ENCODE data around the gene SARDH. TPM values are rescaled to one million over a fixed set of nuclear protein-coding genes. Genes with fewer than 3 reads are reported as not detected.
"Not testable (repeated sequence)": the region's sequence is repeated elsewhere in the genome, so short reads cannot be mapped to it uniquely, and the experiment has no call there.

Gene SARDH
- total RNA-seq, 1 donor from 2014 or later: 1.3 TPM

GRCh38 chr9:133627341-133627740 is 110.8 kb downstream of the SARDH start:
- intact Hi-C loops (cut with DNase I): no loop called here
- TF ChIP-seq CTCF (IDR thresholded peaks at IDR 0.05): no peak
- no peaks in the 10 kb centered on the region for H3K36me3 ChIP-seq
- no peak for DNase-seq (ENCODE audit: low spot score in 2 of 2)
- no peak overlapping the region for H3K27ac ChIP-seq
- H3K27me3 ChIP-seq: no peaks in the 10 kb centered on the region
- H3K4me3 ChIP-seq: no peak overlapping the region
- no peaks in the 10 kb centered on the region for H3K4me1 ChIP-seq
- H3K9me3 ChIP-seq: peaks cover 0 to 13% of the 10 kb centered on the region in 2 donors

- H3K4me1 ChIP-seq; H3K36me3 ChIP-seq; intact Hi-C loops (cut with DNase I); H3K27ac ChIP-seq; H3K27me3 ChIP-seq; DNase-seq (ENCODE audit: low spot score in 2 of 2); H3K4me3 ChIP-seq: not testable (repeated sequence)
- peaks cover 0 to 13% of the 10 kb centered on the region in 2 donors for H3K9me3 ChIP-seq
These were observed 112.1 kb downstream of the SARDH start for GRCh38 chr9:133626008-133626407.

- peaks cover 0 to 13% of the 10 kb centered on the region in 2 donors for H3K9me3 ChIP-seq
- intact Hi-C loops (cut with DNase I): no loop called here
- H3K36me3 ChIP-seq: no peaks in the 10 kb centered on the region
- no peaks in the 10 kb centered on the region for H3K4me1 ChIP-seq
- DNase-seq (ENCODE audit: low spot score in 2 of 2): no peak
- no peaks in the 10 kb centered on the region for H3K27me3 ChIP-seq
- no peak overlapping the region for H3K27ac ChIP-seq
- TF ChIP-seq CTCF (IDR thresholded peaks at IDR 0.05): no peak
- H3K4me3 ChIP-seq: no peak overlapping the region
These were observed 115.6 kb downstream of the SARDH start for GRCh38 chr9:133622555-133622954.

- intact Hi-C loops (cut with DNase I): no loop called here
- H3K4me3 ChIP-seq: no peak overlapping the region
- no peak for TF ChIP-seq CTCF (IDR thresholded peaks at IDR 0.05)
- H3K27me3 ChIP-seq: no peaks in the 10 kb centered on the region
- H3K36me3 ChIP-seq: no peaks in the 10 kb centered on the region
- H3K4me1 ChIP-seq: no peaks in the 10 kb centered on the region
- no peak overlapping the region for H3K27ac ChIP-seq
- H3K9me3 ChIP-seq: peaks cover 0 to 13% of the 10 kb centered on the region in 2 donors
- no peak for DNase-seq (ENCODE audit: low spot score in 2 of 2)
These were observed 116.4 kb downstream of the SARDH start for GRCh38 chr9:133621725-133622267.

GRCh38 chr9:133619791-133620190 is 118.4 kb downstream of the SARDH start:
- intact Hi-C loops (cut with DNase I): no loop called here
- DNase-seq (ENCODE audit: low spot score in 2 of 2): no peak
- Histone ChIP-seq H3K27me3 (no peaks in the 10 kb centered on the region), H3K4me3 (no peak overlapping the region), H3K36me3 (no peaks in the 10 kb centered on the region), H3K9me3 (no peaks in the 10 kb centered on the region), H3K27ac (no peak overlapping the region), H3K4me1 (no peaks in the 10 kb centered on the region)
- TF ChIP-seq CTCF (IDR thresholded peaks at IDR 0.05): no peak

GRCh38 chr9:133618726-133619125 is 119.4 kb downstream of the SARDH start:
- no peaks in the 10 kb centered on the region for H3K36me3 ChIP-seq
- H3K4me1 ChIP-seq: no peaks in the 10 kb centered on the region
- no peak overlapping the region for H3K27ac ChIP-seq
- TF ChIP-seq CTCF (IDR thresholded peaks at IDR 0.05): no peak
- no peaks in the 10 kb centered on the region for H3K27me3 ChIP-seq
- H3K4me3 ChIP-seq: no peak overlapping the region
- no peaks in the 10 kb centered on the region for H3K9me3 ChIP-seq
- no peak for DNase-seq (ENCODE audit: low spot score in 2 of 2)
- intact Hi-C loops (cut with DNase I): no loop called here

All from ascending aorta (tissue), 2 donors.